Tibial nerve (tissue), 4 donors: ENCODE results near the gene KCP. TPM values are rescaled to one million over a fixed set of nuclear protein-coding genes. Genes with fewer than 3 reads are reported as not detected.

ENCODE experiments used
- DNase-seq, 2 donors: peaks; one replicate each; pipeline ENCODE4 v3.0.0-alpha.2; 2019; ENCODE audit warnings: low spot score in 2 of 2
- H3K27ac ChIP-seq, 4 donors: fragments of 200-600 bp; sonication (generic) in 3 of 4; one replicate each; pipeline ENCODE4 v1.5.1; 2017 to 2019; ENCODE audit warnings: mild to moderate bottlenecking in 1 of 4
- H3K27me3 ChIP-seq, 2 donors: fragments of 200-600 bp; sonication (generic) in 1 of 2; one replicate each; pipeline versions ENCODE4 v1.5.1 to v1.6.0; 2017 to 2019
- H3K36me3 ChIP-seq, 3 donors: fragments of 200-600 bp; sonication (generic); one replicate each; pipeline ENCODE4 v1.5.1; 2018 to 2019
- H3K4me1 ChIP-seq, 4 donors: fragments of 200-600 bp; sonication (generic) in 3 of 4; one replicate each; pipeline ENCODE4 v1.5.1; 2017 to 2019
- H3K4me3 ChIP-seq, 4 donors: fragments of 200-600 bp; sonication (generic) in 3 of 4; one replicate each; pipeline ENCODE4 v1.5.1; 2017 to 2019; ENCODE audit warnings: mild to moderate bottlenecking in 1 of 4, moderate library complexity in 1 of 4
- H3K9me3 ChIP-seq, 4 donors: fragments of 200-600 bp; sonication (generic) in 3 of 4; one replicate each; pipeline ENCODE4 v1.5.1; 2017 to 2019
- EP300 ChIP-seq, 2 donors: sonication (generic); formaldehyde crosslinking; IDR thresholded peaks; one replicate each; pipeline ENCODE4 v1.6.1; 2017; ENCODE audit warnings: antibody characterized with exemption in 2 of 2, mild to moderate bottlenecking in 1 of 2
- POLR2A ChIP-seq, 2 donors: fragments of 450-650 bp; IDR thresholded peaks; one replicate each; pipeline ENCODE4 v1.6.1; 2017; ENCODE audit warnings: antibody characterized with exemption in 2 of 2, mild to moderate bottlenecking in 2 of 2, moderate library complexity in 2 of 2
- WGBS, 2 donors: methylation state at CpG; one replicate each; pipeline ENCODE4 v1.1.5; 2018; 5-methylcytosine and 5-hydroxymethylcytosine counted together
- total RNA-seq, 4 donors: library from RNA; depleted of rRNA; stranded (reverse); fragments of >200 nt; gene quantifications; one replicate each; pipeline ENCODE4 v1.1.0, GENCODE V29; 2016
- TF ChIP-seq, protein P1 (sequence below), 5 experiments: fragments of 200-600 bp in 3 of 5; fragments of 450-650 bp in 2 of 5; sonication (generic) in 3 of 5; IDR thresholded peaks; one replicate each; pipeline ENCODE4 v1.5.1; 2016 to 2019; ENCODE audit warnings: antibody characterized with exemption in 5 of 5, mild to moderate bottlenecking in 3 of 5, moderate library complexity in 2 of 5

KCP gene
- total RNA-seq, 4 donors from 2014 or later: 0.21 to 0.90 (median 0.40) TPM

DNA sequence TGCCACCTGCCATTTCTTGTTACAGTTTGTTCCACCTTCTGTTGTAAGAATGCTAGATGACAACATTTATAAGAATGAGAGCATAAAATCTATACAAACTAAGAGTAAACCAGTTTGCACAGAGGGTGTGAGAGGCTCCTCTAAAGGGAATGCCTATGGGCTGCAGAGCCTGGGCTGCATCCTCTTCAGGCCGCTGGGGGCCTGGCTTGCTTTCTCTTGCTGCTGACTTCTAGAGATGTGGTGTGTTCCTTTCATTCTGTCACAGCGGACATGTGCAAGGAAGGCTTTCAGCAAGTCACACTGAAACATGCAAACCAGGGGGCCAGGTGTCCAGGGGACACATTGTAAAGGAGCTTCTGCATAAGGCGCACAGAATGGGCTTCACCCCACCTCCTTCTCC, 55.0 kb downstream of the KCP start:
- peaks cover 0 to 21% (median 8%) of the 10 kb centered on the region in 4 donors for H3K4me1 ChIP-seq
- 83 to 94% methylated on average over 3 of the region's 3 CpGs for WGBS, 2 donors
- no peak for DNase-seq
- H3K36me3 ChIP-seq: peaks cover 0 to 54% (median 0%) of the 10 kb centered on the region in 3 donors
- H3K9me3 ChIP-seq: no peaks in the 10 kb centered on the region
- no peak for TF ChIP-seq POLR2A (IDR thresholded peaks at IDR 0.05)
- TF ChIP-seq EP300 (IDR thresholded peaks at IDR 0.05): no peak
- TF ChIP-seq, protein P1, sequence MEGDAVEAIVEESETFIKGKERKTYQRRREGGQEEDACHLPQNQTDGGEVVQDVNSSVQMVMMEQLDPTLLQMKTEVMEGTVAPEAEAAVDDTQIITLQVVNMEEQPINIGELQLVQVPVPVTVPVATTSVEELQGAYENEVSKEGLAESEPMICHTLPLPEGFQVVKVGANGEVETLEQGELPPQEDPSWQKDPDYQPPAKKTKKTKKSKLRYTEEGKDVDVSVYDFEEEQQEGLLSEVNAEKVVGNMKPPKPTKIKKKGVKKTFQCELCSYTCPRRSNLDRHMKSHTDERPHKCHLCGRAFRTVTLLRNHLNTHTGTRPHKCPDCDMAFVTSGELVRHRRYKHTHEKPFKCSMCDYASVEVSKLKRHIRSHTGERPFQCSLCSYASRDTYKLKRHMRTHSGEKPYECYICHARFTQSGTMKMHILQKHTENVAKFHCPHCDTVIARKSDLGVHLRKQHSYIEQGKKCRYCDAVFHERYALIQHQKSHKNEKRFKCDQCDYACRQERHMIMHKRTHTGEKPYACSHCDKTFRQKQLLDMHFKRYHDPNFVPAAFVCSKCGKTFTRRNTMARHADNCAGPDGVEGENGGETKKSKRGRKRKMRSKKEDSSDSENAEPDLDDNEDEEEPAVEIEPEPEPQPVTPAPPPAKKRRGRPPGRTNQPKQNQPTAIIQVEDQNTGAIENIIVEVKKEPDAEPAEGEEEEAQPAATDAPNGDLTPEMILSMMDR (IDR thresholded peaks at IDR 0.05): no peak
- H3K4me3 ChIP-seq: no peak overlapping the region
- no peak overlapping the region for H3K27ac ChIP-seq
- H3K27me3 ChIP-seq: no peaks in the 10 kb centered on the region

DNA sequence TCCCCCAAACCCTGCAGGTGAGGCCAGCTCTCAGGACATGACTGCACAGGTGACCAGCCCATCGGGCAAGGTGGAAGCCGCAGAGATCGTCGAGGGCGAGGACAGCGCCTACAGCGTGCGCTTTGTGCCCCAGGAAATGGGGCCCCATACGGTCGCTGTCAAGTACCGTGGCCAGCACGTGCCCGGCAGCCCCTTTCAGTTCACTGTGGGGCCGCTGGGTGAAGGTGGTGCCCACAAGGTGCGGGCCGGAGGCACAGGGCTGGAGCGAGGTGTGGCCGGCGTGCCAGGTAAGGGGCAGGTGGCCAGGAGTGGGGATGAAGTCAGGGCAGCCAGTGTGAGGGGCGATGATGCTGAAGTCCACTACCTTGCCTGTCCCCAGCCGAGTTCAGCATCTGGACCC, 56.1 kb downstream of the KCP start:
- Histone ChIP-seq H3K4me1 (peaks cover 0 to 11% (median 4%) of the 10 kb centered on the region in 4 donors), H3K27ac (no peak overlapping the region), H3K9me3 (no peaks in the 10 kb centered on the region), H3K36me3 (peaks cover 0 to 65% (median 0%) of the 10 kb centered on the region in 3 donors), H3K27me3 (no peaks in the 10 kb centered on the region), H3K4me3 (no peak overlapping the region)
- no peak for DNase-seq
- 92 to 96% methylated on average over 12 to 21 of the region's 21 CpGs for WGBS, 2 donors
- TF ChIP-seq POLR2A (IDR thresholded peaks at IDR 0.05): no peak
- no peak for TF ChIP-seq EP300 (IDR thresholded peaks at IDR 0.05)
- TF ChIP-seq, protein P1 (IDR thresholded peaks at IDR 0.05): no peak

GRCh38 chr7:128853799-128854198, 56.7 kb downstream of the KCP start:
- Histone ChIP-seq H3K27ac (no peak overlapping the region), H3K9me3 (no peaks in the 10 kb centered on the region), H3K4me1 (peaks cover 0 to 5% (median 1%) of the 10 kb centered on the region in 4 donors), H3K4me3 (no peak overlapping the region), H3K27me3 (no peaks in the 10 kb centered on the region), H3K36me3 (peaks cover 0 to 71% (median 0%) of the 10 kb centered on the region in 3 donors)
- TF ChIP-seq, protein P1 (IDR thresholded peaks at IDR 0.05): no peak
- TF ChIP-seq EP300 (IDR thresholded peaks at IDR 0.05): no peak
- no peak for TF ChIP-seq POLR2A (IDR thresholded peaks at IDR 0.05)
- no peak for DNase-seq
- WGBS, 2 donors: 84 to 89% methylated on average over 21 to 22 of the region's 23 CpGs

DNA sequence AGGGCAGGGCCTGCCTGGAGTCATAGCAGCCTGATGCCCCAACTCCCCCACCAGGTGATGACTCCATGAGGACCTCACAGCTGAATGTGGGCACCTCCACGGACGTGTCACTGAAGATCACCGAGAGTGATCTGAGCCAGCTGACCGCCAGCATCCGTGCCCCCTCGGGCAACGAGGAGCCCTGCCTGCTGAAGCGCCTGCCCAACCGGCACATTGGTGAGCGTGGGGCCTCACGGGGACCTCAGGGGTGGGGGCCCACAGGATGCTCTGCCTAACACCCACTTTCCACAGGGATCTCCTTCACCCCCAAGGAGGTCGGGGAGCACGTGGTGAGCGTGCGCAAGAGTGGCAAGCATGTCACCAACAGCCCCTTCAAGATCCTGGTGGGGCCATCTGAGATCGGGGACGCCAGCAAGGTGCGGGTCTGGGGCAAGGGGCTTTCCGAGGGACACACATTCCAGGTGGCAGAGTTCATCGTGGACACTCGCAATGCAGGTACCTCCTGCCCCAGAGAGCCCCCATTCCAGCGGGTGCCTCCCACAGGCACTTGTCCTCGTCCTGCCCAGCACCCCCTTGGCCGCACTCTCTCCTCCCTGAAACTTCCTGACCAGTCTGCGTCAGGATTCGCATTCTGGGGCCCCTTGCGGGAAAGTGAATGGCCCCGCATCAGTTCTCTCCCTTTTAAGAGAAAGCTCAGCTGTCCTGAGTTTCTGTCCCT, 57.8 kb downstream of the KCP start:
- peaks cover 0 to 80% (median 0%) of the 10 kb centered on the region in 3 donors for H3K36me3 ChIP-seq
- no peak for DNase-seq
- H3K4me3 ChIP-seq: no peak overlapping the region
- TF ChIP-seq, protein P1 (IDR thresholded peaks at IDR 0.05): no peak
- no peak for TF ChIP-seq POLR2A (IDR thresholded peaks at IDR 0.05)
- no peak for TF ChIP-seq EP300 (IDR thresholded peaks at IDR 0.05)
- WGBS, 2 donors: 89 to 90% methylated on average over 19 to 24 of the region's 28 CpGs
- no peaks in the 10 kb centered on the region for H3K9me3 ChIP-seq
- H3K4me1 ChIP-seq: no peaks in the 10 kb centered on the region
- no peak overlapping the region for H3K27ac ChIP-seq
- no peaks in the 10 kb centered on the region for H3K27me3 ChIP-seq

GRCh38 chr7:128849804-128850490, 60.6 kb downstream of the KCP start:
- H3K4me1 ChIP-seq: no peaks in the 10 kb centered on the region
- no peak for TF ChIP-seq POLR2A (IDR thresholded peaks at IDR 0.05)
- TF ChIP-seq, protein P1 (IDR thresholded peaks at IDR 0.05): no peak
- TF ChIP-seq EP300 (IDR thresholded peaks at IDR 0.05): no peak
- no peak for DNase-seq
- WGBS, 2 donors: 91% methylated on average over 18 of the region's 18 CpGs
- H3K4me3 ChIP-seq: no peak overlapping the region
- no peaks in the 10 kb centered on the region for H3K27me3 ChIP-seq
- H3K9me3 ChIP-seq: no peaks in the 10 kb centered on the region
- no peak overlapping the region for H3K27ac ChIP-seq
- H3K36me3 ChIP-seq: peaks cover 0 to 82% (median 0%) of the 10 kb centered on the region in 3 donors
